ENCODE results near the gene RAB11B.

GRCh38 chr19:8399681-8400188 is 9.6 kb downstream of the RAB11B start:
- no peak for TF ChIP-seq CTCF (IDR thresholded peaks at IDR 0.05)
- TF ChIP-seq POLR2A (IDR thresholded peaks at IDR 0.05), result no peak
- no peak for TF ChIP-seq POLR2AphosphoS5 (IDR thresholded peaks at IDR 0.05)
- no peak for TF ChIP-seq EP300 (IDR thresholded peaks at IDR 0.05)

Measured in stomach (tissue), 4 donors.